ENCODE measurements around the gene ACAP1. TPM values are rescaled to one million over a fixed set of nuclear protein-coding genes. Genes with fewer than 3 reads are reported as not detected.
A peak's percentile ranks its signal among the peaks of the same experiment; 100 is the strongest.

The ACAP1 gene
- total and polyA plus RNA-seq, 3 donors from 2014 or later: 12.6 to 140 (median 95.2) TPM

- Histone ChIP-seq H3K4me1 (peaks cover 28% of the 10 kb centered on the region), H3K27me3 (no peaks in the 10 kb centered on the region), H3K9me3 (no peaks in the 10 kb centered on the region), H3K27ac (no peak overlapping the region), H3K36me3 (ENCODE audit: low read depth, missing control alignments) (no peaks in the 10 kb centered on the region), H3K4me3 (no peak overlapping the region)
- TF ChIP-seq POLR2A (IDR thresholded peaks at IDR 0.05) (no peak), CTCF (IDR thresholded peaks at IDR 0.05) (no peak)
- DNase-seq: no peak
- 77 to 91% methylated on average over 10 of the region's 10 CpGs for WGBS, 2 donors
- intact Hi-C loops (cut with DNase I; ENCODE audit: low total_unique reads): no loop called here
These were observed 46.6 kb downstream of the ACAP1 start for GRCh38 chr17:7382901-7383300.

GRCh38 chr17:7383371-7383741 is 47.0 kb downstream of the ACAP1 start:
- Histone ChIP-seq H3K4me3 (peak overlapping the region in 1 of 2 donors; percentile 30), H3K9me3 (no peaks in the 10 kb centered on the region), H3K27me3 (no peaks in the 10 kb centered on the region), H3K27ac (no peak overlapping the region), H3K4me1 (peaks cover 28% of the 10 kb centered on the region), H3K36me3 (ENCODE audit: low read depth, missing control alignments) (no peaks in the 10 kb centered on the region)
- WGBS, 2 donors: 66 to 80% methylated on average over 1 to 11 of the region's 11 CpGs
- no peak for TF ChIP-seq CTCF (IDR thresholded peaks at IDR 0.05)
- TF ChIP-seq POLR2A (IDR thresholded peaks at IDR 0.05): no peak
- intact Hi-C loops (cut with DNase I; ENCODE audit: low total_unique reads): no loop called here
- no peak for DNase-seq

DNA sequence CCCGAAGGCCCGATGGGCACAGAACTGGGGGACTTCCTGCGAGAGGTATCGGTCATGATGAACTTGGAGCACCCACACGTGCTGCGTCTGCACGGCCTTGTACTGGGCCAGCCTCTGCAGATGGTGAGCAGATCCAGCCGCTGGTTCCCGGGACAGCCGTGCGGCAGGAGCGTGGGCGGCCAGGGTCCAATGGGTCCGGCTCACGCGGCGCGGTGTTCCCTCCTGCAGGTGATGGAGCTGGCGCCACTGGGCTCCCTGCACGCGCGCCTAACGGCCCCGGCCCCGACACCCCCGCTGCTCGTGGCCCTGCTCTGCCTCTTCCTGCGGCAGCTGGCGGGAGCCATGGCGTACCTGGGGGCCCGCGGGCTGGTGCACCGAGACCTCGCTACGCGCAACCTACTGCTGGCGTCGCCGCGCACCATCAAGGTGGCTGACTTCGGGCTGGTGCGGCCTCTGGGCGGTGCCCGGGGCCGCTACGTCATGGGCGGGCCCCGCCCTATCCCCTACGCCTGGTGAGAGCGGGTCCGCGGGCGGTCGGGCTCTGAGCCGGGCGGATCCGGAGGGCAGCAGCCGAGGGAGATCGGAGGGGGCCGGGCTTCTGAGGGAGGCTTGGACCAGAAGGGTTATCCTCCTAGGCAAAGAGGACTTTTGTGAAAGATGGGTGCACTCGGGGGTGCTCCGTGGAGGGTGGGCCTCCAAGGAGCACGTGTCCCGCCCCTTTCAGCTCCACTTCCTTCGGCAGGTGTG is 47.6 kb downstream of the ACAP1 start:
- H3K27ac ChIP-seq: no peak overlapping the region
- intact Hi-C loops (cut with DNase I; ENCODE audit: low total_unique reads): no loop called here
- H3K4me3 ChIP-seq: peak overlapping the region; percentile 6 to 30
- WGBS, 2 donors: 7 to 15% methylated on average over 4 to 65 of the region's 65 CpGs
- no peaks in the 10 kb centered on the region for H3K36me3 ChIP-seq (ENCODE audit: low read depth, missing control alignments)
- TF ChIP-seq CTCF (IDR thresholded peaks at IDR 0.05): no peak
- TF ChIP-seq POLR2A (IDR thresholded peaks at IDR 0.05): no peak
- H3K27me3 ChIP-seq: no peaks in the 10 kb centered on the region
- peak; percentile 43 for DNase-seq
- peaks cover 28% of the 10 kb centered on the region for H3K4me1 ChIP-seq
- H3K9me3 ChIP-seq: no peaks in the 10 kb centered on the region

DNA sequence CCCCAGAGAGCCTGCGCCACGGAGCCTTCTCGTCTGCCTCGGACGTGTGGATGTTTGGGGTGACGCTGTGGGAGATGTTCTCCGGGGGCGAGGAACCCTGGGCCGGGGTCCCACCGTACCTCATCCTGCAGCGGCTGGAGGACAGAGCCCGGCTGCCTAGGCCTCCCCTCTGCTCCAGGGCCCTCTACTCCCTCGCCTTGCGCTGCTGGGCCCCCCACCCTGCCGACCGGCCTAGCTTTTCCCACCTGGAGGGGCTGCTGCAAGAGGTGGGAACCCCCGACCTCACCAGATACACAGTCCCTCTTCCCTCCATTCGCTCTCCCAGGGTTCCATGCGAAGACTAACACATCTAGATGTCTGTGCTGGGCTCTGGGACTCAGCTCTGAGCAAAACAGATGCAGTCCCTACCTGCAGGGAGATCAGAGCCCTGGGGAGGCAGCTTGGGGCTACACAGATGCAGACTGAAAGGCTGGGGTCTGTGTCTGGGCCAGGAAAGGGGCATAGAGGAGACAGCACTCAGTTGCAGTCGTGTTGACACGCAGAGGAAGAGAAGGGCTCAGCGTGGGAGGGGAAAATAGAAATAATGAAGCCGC is 48.3 kb downstream of the ACAP1 start:
- H3K27me3 ChIP-seq: no peaks in the 10 kb centered on the region
- H3K9me3 ChIP-seq: no peaks in the 10 kb centered on the region
- DNase-seq: no peak
- TF ChIP-seq CTCF (IDR thresholded peaks at IDR 0.05) (no peak), POLR2A (IDR thresholded peaks at IDR 0.05) (no peak)
- H3K4me1 ChIP-seq: peaks cover 28% of the 10 kb centered on the region
- no peak overlapping the region for H3K27ac ChIP-seq
- intact Hi-C loops (cut with DNase I; ENCODE audit: low total_unique reads): no loop called here
- peak overlapping the region; percentile 6 to 30 for H3K4me3 ChIP-seq
- WGBS, 2 donors: 48 to 52% methylated on average over 5 to 23 of the region's 23 CpGs
- no peaks in the 10 kb centered on the region for H3K36me3 ChIP-seq (ENCODE audit: low read depth, missing control alignments)

Data from testis (tissue), 3 donors.